GM21390 (cell line): ENCODE measurements around the gene PDE9A.

Source experiments
- ATAC-seq: cut with Tn5 transposase; IDR thresholded peaks from one replicate; pipeline ENCODE4 v1.9.1; 2021; ENCODE audit not compliant: unreplicated experiment

PDE9A gene

GRCh38 chr21:42670058-42670880, 16.8 kb downstream of the PDE9A start:
- ATAC-seq = no peak

GRCh38 chr21:42670884-42671283, 17.5 kb downstream of the PDE9A start:
- ATAC-seq = no peak

- no peak for ATAC-seq
Observed at GRCh38 chr21:42671778-42672593, 18.6 kb downstream of the PDE9A start.

GRCh38 chr21:42672699-42673458, 19.5 kb downstream of the PDE9A start:
- ATAC-seq = no peak

GRCh38 chr21:42673633-42674328, 20.4 kb downstream of the PDE9A start:
- no peak for ATAC-seq

GRCh38 chr21:42674351-42674940, 21.0 kb downstream of the PDE9A start:
- no peak for ATAC-seq

DNA sequence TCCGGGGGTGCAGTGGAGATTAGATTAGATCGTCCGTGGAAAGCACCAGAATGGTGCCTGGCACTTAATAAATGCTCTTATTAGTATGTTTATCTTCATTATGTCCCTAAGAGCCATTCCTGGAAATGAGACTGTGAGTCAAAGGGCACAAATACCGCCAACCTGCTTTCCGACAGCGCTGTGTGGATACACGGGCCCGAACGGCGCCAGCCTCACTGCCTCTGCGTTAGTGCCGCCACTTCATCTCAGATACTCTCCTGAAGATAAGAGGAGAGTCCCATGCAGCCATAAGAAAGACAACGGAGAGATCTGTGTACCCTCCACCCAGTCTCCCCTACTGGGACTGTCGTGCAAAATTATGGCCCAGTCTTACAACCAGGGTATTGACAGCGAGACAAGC, 22.0 kb downstream of the PDE9A start:
- ATAC-seq = no peak

DNA sequence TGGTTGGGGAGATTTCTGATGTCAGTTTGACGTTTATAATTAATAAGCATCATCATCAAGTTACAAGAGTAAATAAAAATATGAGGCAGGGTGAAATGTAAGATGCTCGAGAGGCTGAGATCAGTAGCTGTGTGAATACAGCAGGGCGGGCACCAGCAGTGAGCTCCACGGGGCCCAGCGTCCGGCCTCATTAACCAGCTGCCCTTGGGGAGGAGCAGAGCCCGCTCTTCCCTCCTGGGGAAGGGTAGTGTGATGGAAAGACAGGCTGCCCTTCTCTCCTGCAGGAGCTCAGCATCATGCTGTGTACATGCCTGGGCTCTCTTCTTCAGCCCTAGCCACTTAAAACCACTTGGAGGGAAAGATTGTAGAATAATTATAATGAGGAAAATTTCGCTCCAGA, 23.4 kb downstream of the PDE9A start:
- no peak for ATAC-seq

GRCh38 chr21:42677339-42678321, 24.2 kb downstream of the PDE9A start:
- ATAC-seq = no peak

DNA sequence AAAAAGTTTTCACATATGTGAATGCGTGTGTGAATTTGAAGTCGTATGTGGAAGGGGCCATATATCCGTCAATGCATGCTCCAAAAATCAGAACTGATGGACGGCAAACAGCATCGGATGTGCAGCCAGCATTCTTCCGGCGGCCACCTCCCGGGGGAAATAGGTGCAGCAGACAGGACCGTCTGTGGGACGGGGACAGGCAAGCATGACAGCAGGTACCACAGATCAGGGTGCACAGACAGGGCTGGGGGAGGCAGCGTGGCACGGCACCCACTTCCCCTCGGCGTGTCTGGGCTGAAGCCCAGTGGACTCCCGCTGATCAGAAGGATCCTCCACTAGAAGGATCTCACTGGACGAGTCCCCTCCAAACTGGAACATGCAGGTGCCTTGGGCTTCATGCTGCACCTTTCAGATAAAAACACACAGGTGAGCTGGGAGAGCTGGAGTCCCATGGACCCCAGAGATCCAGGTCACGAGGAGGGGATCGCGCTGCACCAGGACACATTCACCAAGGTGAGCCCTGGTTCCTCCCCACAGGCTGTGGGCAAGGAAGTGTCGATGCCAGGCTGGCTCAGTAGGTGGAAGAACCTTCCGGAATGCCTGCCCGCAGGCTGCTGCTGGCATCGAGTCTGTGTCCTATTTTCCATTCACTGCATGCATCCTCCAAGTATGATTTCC, 25.3 kb downstream of the PDE9A start:
- no peak for ATAC-seq

- ATAC-seq = no peak
Observed at GRCh38 chr21:42679319-42680057, 26.1 kb downstream of the PDE9A start.

- ATAC-seq = no peak
Observed at GRCh38 chr21:42680058-42680330, 26.6 kb downstream of the PDE9A start.

DNA sequence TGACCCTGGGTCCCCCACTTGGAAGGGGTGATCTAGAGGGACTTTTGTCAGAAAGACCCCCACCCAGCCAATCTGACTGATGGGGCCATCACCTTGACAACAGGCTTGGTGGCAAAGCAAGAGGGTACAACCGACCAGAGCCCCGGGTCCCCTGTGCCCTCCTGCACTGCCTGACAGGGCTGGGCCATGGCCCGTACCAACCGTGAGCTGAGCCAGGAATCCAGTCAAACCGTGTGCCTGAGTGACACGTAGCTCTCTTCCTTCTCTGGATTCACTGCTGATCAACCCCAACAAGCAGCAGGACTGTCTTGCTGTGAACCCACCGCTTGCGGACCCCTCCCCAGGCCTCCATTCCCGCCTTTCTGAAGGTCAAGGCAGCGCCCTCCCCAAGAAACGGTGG, 27.0 kb downstream of the PDE9A start:
- no peak for ATAC-seq

DNA sequence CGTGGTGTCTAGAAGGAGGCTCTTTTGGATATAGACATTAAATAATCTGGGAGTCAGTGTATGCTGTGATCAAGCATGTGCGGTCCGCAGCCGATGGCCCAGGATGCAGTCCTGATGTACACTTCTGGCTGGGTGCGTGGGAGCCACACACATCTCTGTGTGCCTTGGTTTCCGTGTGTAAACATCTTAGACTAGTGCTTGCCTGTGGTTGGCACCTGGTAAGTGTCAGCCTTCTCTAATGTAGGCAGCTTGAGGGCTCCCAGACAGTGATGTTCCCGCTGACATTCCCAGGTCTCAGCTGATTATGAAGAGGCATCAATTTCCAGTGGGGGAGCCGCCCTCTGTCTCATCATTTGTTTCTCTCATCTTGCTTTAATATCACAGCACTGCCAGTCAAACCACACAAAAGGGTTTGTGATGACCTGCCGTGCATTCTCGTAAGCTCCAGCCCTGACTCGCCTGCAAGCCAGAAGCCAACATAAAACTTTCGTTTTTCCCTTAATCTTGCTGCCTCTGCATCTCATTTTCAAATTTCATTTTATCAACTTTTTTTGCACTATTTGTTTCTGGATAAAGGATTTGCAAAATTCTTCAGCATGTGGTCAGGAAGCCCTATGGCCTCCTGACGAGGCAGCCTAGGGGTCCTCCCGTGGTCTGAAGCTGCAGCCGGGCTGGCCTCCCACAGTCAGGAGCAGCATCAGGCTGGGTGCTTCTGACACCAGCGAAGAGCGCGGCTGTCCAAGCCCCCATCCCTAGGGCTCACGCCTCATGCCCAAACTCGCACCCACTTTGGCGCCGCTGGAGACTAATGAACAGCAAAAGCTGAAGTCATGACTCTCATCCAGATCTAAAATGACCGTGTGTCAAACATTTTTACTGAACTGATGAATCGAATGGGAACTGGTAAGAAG, 28.1 kb downstream of the PDE9A start:
- ATAC-seq = no peak

DNA sequence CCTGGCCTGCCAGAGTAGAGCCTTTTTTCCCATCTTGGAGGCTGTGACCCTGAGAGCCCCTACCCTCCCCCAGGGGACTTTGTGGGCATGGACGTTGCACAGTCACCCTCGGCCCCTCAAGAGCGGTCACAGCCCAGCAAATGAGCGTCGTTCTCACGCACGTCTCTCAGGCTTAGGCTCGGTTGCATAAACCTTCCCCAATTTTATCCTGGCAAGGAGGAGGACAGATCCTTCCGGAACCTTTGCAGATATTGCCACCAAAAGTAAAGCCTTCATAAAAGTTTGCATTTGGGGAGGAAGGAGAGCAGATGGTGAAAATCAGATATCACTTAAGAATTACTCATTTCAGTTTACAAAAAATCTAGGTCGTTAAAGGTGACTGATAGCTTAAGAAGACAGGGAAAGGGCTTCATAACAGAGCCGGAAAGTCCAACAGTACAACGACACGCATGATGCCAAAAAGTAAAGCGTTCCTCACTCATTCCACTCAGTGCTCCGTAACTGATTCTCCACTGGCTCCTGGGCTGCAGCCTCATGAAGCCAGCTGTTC, 29.3 kb downstream of the PDE9A start:
- ATAC-seq = no peak

DNA sequence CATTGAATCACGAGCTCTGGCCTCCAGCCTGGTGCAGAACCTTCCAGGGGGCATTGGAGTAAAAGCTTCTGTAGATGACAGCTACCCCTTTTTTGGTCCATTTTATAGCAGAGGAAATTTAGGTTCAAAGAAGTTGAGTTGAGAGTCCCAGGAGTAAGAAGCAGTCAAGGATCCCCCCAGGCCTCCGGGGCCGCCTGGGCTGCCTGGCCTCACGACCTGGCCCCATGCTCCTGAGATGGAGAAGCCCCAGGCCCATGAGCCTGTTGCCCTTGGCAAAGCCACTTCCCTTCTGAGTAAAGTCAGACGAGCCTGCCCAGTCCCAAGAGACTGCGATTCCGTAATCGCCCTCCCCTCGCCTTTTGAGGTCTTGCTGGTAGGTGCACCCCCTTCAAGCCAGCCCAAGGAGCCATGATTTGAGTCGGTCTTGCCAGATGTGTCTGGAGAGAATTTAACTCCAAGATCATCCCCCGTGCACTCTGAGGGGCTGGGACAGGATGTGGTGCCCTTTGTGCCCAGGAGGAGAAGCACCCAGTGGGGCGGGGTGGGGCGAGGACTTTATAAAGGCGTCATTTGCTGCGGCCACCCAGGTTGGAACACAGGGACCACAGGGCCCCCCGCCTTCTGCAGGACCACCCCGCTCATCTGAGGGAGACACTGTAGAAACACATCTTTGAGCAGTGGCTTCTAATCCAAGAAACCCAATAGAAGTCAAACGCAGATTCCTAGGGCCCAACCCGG, 30.1 kb downstream of the PDE9A start:
- no peak for ATAC-seq
